Superior temporal gyrus (tissue), 1 donor: ENCODE data around the gene CLC.
"Not testable (repeated sequence)": the region's sequence is repeated elsewhere in the genome, so short reads cannot be mapped to it uniquely, and the experiment has no call there.

Experiments
- DNase-seq: peaks from one replicate; pipeline ENCODE4 v3.0.0-alpha.2; 2016; ENCODE audit errors: extremely low spot score

The CLC gene

DNA sequence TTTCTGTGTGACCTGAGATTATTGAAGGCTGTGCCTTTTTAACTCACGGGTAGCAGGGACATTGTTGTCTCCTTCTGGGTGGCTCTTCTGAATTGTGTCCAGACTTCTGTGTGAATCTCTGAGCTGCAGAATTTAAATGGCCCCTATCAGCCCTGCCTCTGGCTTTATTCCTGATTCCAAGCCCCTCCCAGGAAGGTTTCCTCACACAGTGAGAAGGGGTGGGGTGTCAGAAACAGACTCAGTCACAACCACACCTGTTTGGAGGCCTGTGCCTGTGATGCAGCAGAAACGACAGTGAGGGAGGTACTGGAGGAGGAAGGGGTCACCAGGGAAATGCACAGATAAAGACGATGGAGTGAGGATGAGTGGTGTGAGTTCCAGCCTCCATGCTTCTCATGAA is at the start of gene CLC:
Gene CLC, minus strand, starts transcription at position 139 of the 400 bp plus-strand sequence. Its CDS starts 77 bp downstream, at position 62.
- no peak for DNase-seq

DNA sequence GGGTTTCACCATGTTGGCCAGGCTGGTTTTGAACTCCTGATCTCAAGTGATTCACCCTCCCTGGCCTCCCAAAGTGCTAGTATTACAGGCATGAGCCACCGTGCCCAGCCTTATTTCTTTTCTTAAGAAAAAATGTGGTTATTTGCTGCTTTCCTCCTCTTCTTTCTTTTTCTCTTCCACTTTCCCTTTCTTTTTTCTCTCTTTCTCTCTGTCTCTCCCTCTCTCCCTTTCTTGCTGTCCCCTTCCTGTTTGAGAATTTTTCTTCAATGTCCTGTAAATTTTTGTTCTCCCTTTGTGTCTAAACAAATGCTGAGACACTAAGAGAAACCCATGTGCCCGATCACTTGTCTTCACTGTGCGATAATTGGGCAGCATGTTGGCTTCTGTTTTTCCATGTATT is 43.1 kb upstream of the CLC start:
- DNase-seq, result no peak

DNA sequence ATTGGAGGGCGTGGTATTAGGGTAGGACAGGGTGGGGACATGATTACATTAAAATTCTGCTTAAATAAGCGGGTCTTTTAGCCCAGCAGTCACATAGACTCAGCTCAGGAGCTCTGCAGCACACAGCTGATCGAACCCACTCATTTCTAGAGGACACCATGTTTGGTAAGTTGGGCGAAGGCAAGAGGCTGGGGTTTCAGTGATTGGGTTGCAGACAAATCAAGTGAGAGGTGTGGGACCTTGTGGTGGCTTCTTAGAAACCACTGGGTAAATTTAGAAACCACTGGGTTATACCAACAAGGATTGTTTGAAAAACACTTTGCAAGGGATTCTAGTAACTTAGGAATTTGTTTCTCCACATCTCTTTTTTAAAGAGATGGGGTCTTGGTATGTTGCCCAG is 40.9 kb upstream of the CLC start, which contains the start of gene LEUTX:
Gene LEUTX, plus strand, starts transcription at position 92 of the 400 bp plus-strand sequence. Its CDS starts 67 bp downstream, at position 159.
- no peak for DNase-seq

DNA sequence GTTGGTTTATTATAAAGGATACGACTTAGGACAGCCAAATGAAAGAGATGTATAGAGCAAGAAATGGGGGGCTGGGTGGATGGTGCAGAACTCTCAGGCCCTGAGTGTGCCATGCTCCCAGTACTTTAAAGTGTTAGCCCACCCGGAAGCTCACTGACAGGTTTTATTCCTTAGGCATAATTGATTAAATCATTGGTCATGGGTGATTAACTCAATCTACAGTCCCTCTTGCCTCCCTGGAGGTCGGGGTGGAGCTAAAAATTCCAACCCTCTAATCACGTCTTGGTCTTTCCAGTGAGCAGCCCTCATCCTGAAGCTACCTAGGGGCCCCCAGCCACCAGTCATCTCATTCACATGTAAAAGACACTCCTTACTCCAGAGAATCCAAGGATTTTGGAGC is 31.0 kb upstream of the CLC start:
- no peak for DNase-seq

DNA sequence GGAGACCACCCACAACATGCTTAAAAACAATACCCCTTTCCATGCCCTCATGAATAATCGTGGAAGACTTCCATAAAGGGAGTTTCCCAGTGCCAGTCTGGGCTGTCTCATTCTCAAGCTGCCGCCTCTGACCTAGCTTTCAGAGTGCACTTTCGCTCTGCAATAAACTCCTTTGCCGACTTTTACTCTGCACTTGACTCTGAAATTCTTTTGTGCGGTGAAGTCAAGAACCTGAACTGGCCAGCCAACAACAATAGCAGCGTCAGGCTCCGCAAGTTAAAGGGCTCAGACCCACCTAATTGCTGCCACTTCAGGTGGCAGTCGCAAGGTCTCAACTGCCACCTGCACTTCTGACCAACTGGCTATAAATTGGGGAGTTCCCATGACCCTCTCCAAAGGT is 30.5 kb upstream of the CLC start:
- no peak for DNase-seq

DNA sequence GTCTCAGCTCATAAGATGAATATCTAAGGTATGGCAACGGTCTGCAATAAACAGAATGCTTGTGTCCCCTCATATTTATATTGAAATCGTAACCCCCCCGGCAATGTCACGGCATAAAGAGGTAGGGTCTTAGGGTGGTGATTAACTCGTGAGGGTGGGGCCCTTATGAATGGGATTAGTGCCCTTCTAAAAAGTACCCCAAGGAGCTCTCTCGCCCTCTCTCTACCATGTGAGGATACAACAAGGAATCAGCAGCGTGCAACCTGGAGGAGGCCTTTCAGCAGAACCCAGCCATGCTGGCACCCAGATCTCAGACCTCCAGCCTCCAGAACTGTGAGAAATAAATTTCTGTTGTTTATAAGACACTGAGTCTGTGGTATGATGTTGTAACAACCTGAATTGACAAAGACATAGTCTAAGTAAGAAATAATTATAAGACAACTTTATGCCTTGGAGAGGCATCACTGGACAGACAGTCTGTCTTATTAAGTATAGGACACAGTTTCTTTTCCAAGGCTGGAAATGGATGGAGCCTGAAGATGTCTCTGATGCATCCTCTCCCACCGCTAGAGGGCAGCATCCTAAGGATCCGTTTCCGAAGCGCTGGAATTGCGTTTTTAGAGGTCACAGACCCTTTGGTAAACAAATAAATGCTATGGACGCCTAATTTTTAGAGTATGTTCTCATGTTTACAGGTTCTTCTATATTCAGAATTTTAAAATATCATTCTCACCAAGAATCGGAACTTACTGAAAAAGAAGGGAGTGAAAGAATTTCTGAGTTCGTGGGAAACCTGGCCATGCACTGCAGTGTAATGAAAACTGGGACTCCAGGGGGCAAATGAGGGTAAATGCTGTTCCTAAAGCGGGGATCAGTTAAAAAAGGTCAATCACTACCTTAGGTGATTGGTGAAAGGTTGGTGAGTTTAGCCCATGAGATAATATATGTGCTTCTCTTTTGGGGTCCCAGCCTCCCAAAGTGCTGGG is 27.6 kb upstream of the CLC start:
- peak; percentile 14 for DNase-seq

DNA sequence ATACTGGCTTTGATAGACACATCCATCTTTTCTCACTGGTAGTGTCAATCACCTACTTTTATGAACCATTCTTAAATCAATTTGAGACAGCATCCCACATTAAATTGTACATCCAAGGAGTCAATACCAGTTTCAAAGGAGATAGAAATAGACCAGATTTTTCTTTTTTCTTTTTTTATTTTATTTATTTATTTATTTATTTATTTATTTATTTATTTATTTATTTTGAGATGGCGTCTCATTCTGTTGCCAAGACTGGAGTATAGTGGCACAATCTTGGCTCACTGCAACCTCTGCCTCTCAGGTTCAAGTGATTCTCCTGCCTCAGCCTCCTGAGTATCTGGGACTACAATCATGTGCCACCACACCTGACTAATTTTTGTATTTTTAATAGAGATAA is 24.0 kb upstream of the CLC start:
- not testable (repeated sequence) for DNase-seq

DNA sequence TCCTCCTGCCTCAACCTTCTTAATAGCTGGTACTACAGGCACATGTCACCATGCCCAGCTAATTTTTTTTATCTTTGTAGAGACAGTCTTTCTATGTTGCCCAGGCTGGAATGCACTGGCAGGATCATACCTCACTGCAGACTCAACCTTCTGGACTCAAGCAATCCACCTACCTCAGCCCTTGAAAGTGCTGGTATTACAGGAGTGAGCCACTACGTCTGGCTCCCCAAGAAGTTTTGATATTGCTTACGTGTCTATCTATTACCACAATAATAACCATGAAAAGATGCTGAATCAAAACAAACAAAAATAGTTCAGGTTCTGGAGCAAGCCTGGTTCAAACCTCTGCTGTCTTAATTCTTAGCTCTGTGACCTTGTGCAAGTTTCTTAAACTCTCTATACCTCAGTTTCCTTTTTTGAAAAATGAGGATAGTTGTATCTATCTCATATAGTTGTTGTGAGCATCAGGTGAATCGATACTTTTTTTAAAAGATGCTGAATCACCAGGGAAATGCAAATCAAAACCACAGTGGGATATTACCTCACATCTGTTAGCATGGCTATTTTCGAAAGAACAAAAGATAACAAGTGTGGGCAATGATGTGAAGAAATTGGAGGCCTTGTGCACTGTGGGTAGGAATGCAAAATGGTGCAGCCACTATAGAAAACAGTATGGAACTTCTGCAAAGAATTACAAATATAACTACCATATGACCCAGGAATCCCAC is 21.8 kb upstream of the CLC start:
- no peak for DNase-seq

DNA sequence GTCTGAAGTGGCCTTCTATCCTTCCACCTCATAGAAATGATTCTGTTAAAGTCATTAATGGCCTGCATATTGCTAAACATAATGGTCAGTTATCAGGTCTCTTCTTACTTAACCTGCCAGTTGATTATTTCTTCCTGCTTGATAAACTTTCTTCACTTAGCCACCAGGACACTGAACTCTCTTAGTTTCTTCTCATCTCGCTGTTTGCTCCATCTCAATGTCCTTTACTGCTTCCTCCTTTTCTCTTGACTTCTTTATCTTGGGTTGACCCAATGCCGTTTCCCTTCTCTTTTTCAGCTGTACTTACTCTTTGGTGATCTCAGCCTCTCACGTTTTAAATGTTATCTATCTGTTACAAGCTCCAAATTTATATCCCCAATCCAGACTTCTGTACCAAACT is 17.1 kb upstream of the CLC start:
- DNase-seq, result no peak

DNA sequence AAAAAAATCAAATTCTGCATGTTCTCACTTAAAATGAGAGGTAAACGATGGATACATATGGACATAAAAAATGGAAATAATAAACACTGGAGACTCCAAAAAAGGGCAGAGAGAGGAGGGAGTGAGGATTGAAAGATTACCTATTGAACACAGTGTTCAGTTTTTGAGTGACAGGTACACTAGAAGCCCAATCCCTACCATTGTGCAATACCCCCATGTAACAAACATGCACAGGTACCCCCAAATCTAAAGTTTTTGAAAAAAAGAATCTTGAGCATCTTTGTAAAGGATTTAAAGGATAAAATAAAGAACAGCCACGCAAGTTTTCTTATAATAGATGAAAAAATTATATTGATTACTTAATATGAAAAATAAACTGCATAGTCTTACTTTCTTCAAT is 16.7 kb upstream of the CLC start:
- DNase-seq, result no peak

DNA sequence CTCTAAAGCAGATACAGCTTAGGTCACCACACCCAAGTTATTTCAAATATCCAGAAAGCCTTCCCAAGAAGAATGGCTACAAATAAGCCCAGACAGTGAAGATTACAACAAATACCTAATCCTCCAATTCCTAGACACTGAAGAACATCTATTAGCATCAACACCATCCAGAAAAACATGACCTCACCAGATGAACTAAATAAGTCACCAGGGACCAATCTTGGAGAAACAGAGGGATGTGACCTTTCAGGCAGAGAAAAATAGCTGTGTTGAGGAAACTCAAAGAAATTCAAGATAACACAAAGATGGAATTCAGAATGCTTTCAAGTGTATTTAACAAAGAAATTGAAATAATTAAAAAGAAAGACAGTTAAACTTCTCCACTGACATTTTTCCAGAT is 15.0 kb upstream of the CLC start:
- DNase-seq, result no peak

DNA sequence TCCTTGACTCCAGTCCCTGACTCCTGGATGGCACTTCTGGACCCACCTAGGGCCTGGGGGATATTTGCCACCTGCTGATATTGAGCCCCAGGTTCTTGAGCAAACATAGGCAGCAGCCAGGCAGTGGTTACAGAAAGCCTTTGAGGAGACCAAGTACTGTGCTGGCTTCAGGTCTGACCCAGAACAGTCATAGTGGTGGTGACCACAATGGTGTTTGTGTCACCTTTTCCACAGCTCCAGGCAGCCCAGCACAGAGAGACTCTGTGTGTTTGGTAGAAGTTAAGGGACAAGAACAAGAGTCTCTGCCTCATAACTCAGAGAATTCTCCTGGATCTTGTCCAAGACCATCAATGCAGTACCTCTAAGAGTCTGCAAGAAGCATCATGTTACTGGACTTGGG is 14.6 kb upstream of the CLC start:
- DNase-seq, result no peak

DNA sequence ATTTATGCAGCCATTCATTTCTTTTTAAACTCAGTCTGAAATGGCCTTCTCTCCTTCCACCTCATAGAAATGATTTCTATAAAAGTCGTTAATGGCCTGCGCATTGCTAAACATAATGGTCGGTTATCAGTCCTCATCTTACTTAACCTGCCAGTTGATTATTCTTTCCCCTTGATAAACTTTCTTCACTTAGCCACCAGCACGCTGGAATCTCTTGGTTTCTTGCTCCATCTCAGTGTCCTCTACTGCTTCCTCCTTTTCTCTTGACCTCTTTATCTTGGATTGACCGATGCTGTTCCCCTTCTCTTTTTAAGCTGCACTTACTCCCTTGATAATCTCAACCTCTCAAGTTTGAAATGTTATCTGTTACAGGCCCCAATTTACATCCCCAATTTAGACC is 12.2 kb upstream of the CLC start:
- no peak for DNase-seq

DNA sequence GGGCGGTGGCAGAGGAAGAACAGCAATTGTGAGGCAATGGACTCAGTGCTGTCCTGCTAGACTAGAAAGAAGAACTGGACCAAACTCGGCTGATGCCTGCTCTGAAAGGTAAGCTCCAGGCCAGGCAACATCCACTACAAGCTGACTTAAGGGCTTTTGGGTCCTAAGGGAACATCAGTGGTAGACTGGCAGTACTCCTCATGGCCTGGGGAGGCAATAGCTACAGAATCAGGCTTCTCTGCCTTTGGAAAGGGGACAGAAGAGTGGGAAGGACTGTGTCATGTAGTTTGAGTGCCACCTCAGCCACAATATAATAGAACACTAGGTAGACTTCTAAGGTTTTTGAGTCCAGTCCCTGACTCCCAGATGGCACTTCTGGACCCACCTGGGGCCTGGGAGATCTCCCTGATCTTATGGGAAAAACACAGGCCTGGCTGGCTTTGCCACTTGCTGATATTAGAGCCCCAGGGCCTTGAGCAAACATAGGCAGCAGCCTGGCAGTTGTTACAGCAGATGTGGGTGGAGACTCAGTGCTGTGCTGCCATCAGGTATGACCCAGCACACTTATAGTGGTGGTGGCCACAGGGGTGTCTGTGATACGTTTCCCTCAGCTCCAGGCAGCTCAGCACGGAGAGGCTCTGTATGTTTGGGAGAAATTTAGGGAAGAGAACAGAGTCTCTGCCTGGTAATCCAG is 9.2 kb upstream of the CLC start:
- no peak for DNase-seq

DNA sequence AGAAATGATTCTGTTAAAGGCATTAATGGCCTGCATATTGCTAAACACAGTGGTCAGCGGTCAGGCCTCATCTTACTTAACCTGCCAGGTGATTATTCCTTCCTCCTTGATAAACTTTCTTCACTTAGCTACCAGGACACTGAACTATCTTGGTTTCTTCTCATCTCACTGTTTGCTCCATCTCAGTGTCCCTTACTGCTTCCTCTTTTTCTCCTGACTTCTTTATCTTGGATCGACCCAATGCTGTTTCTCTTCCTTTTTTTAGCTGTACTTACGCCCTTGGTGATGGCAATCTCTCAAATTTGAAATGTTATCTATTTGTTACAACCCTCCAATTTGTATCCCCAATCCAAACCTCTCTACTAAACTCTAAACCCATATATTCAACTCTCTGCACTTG is 7.8 kb upstream of the CLC start:
- no peak for DNase-seq

DNA sequence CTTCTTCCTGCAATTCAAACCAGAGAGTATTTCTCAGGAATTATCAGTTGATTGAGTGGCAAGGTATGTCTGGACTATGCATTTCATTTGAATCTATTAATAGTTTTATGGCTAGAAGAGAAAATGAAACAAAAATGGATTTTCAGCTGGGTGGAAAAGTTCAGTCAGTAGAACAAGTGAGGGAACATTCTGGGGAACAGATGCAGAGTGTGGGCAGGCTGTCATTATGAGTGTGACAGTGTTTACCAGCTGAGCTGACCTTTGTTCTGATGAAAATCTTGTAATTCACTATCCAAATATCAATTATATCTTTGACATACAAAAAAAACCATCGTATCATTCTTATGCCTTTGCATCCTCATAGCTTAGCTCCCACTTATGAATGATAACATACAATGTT is 2.6 kb upstream of the CLC start:
- no peak for DNase-seq

DNA sequence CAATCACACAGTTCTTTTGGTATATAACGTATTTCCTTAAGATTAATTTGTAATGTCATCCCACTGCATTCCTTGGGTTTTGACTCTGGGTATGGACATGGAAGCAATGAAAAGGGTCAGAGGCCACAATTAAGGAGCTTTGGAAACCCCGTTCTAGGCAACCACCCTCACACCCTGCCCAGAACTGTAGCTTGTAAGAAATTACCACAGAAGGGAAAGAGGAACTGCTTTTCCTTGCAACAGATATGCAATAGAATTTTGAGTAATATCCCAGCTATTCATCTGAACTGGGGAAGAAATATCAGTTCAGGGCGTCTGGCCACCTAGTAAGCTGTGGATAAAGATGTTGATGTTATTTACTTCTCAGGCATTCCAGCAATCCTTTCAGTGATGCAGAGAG is 985 bp upstream of the CLC start:
- DNase-seq, result no peak

DNA sequence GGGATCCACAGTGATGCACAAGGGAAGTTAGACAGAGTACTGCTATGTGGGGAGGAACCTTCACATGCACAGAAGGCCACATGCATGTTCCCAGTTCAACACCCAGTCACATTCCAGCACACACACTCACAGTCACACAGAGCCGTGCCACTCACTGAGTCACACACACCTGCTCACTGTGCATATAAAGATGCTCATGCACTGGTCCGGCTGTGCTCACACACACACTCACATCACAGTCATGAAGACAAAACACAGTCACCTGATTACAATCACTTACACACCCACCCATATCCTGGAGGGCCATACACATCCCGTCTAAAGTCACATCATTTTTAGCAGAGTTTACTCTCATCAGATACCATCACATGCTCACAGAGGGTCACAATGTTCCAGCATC is 478 bp downstream of the CLC start:
- no peak for DNase-seq

DNA sequence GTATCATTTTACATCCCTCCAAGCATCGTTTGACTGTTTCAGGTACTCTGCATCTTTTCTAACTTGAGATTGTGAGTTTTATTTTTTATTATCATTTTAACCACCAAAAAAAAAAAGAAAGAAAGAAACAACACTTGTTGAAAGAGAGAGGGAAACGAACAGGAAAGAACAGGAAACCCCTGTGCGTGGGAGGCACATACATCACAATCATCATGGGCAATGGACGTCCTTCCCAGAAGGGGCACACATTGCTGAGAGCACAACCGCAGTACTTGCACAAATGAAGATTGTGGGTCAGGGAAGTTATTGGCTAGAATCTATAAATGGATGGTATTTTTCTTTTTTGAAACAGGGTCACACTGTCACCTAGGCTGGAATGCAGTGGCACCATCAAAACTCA is 1.7 kb downstream of the CLC start:
- no peak for DNase-seq

DNA sequence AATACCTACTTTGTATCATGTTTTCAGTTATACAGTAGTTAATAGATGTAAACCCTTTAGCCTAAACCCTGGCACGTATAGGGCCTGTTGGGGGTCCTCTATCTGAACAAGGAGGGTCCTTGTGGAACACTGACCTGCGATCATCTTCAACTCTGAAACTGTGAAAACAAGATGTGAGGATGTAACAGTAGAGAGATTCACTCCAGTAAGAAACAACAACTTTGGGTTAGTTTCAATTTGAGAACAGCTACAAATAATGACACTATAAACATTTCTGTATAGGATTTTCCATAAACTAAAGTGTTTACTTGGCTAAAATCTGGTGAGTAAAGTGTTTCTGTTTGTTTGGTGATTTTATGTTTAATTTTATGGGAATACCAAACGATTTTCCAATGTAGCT is 2.1 kb downstream of the CLC start:
- no peak for DNase-seq

DNA sequence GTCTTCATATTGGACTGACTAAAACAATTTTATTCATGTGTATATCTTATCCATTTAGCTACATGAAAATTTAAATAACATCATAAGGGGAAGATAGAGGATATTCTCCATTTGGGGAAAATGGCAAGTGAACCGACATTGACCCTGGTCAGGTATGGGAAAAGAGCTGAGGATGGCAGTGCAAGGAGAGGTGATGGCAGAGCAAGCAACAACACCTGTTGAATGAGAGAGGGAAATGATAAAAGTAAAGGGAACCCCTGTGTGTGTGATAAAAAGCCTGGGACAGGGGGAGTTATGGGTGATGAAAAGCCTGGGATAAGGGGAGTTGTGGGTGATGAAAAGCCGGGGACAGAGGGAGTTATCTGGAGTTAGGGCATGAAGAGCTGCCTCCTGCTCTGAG is 4.0 kb downstream of the CLC start:
- no peak for DNase-seq

DNA sequence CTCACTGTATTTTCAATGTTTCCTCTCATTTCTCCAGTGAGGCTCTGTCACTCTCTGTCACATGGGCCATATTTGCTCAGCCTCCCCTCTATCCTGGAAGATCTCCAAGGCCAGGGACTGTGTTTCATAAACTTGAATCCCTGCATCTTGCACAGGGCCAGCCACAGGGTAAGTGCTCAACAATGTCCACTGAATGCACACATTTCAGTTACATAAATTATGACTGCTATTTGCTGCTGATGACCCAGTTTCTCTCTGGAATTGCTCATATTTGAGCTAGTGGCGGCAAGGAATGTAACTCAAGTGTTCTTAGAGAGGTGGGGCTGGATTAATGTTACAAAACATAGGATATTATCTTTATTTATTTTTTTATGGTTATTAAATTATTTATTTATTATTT is 6.1 kb downstream of the CLC start:
- no peak for DNase-seq
